HG03045 (cell line): ENCODE measurements around the gene MTUS2.

Experiments
- ATAC-seq: cut with Tn5 transposase; IDR thresholded peaks from one replicate; pipeline ENCODE4 v1.9.1; 2021; ENCODE audit warnings: mild to moderate bottlenecking, moderate library complexity; ENCODE audit not compliant: unreplicated experiment

The MTUS2 gene

DNA sequence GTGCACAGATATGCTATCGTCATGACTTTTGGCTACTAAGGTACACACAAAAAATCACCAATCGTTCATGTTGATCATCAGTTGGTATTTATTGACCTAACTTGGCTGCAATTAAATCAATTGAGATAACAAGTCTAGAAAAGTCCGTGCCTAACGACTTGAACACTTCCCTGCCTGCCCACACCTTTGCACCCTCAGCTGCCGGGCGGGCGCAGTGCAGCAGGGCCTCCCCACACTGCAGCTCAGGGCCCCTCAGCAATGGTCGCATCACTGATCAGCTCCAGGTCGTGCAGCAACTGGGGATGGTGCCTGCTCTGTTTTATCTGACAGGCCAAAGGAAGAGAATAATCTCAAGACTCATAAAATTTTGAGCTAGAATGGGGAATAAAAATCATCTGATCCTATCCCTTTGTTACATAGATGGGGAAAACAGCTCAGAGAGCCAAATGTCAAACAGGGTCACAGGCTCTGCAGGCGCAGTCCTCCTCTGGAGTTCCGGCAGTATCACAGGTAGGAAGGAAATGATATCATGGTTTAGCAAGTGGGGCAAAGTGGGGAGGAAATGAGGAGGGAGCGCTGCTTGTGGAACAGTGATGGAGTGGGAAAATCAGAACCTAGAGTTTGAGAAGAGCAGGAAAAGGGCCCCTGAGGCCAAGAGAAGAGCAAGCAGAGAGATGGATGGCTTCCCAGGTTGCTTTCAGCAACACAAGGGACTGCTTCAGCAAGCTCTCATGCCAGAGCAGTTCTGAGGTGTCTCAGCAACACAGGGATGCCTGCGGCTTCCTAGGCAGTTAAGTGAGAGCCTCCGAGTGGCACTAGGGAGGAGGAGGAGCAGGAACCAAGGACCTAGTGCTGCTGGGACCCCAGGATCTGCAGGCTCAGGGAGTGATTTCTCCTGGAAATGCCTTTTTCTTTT lies 717.9 kb downstream of the MTUS2 start:
- no peak for ATAC-seq

DNA sequence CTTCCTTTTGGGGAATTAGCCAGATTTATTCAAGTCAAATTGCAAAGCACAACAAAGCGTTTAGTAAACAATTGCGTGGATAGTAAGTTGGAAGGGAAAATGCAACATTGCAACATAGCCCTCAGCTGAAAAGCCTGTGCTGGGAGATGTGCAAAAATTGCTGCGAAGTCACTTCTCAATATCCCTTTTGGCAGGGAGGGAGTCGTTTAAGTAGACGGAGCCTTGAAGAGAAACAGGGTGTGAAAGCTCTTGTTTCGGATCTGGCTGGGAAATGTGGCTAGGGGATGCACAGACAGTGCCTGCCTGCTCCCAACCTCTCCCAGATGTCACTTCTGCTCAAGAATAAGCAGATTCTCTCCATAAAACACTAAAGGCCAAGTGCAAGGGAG lies 718.5 kb downstream of the MTUS2 start:
- ATAC-seq: no peak

DNA sequence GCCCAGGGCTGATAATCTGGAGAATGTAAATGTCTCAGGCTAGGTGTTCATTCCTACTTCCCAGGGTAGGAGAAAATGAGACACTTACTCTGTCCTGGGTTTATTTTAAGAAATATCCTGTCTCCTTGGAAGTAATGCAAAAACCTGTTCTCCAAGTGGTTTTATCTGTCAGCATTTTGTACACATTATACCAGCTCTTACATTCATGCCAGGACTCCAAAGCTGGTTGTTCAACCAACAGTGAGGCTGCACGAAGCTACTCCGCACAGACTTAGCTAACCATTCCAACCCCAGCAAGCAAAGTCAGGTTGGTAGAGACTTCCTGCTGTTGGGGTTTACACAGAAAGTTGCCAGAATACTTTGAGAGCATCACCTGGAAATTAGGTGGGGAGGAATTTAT lies 719.7 kb downstream of the MTUS2 start:
- no peak for ATAC-seq

DNA sequence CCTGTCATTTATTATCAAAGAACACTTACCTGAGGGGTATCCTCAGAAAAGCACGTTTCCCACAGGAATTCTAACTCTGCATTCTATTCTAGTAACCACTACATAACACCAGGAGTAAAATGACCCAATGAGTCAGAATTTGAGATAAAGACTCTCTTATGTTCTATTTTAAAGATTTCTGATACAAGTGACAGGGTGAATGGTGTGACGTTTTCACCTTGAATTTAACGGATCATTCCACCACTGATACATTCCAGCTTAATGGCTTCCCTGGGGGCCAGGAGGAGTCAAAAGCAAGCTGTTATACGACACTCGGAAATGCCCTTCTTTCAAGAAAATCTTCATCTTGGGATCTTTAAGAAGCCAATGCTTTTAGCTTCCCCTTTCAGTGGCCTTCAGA lies 720.2 kb downstream of the MTUS2 start:
- no peak for ATAC-seq

DNA sequence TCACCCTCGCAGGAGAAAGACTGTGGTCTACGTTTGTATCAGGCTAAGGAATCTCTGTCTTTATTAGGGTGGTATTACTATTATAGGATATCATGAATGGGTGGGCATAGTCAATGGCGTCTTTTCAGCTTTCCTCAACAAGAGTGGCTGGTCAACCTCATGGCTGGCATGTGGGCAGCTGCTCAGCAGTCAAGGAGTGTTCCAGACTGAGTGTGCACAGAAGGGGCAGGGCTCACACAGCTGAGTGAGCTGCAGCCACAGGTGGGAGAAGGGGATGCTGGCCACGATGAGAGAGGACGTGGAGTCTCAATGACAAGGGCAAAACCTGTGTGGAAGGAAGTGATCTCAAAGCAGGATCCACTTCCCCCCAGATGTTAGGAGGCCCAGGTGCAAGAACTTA lies 720.7 kb downstream of the MTUS2 start:
- ATAC-seq: no peak

DNA sequence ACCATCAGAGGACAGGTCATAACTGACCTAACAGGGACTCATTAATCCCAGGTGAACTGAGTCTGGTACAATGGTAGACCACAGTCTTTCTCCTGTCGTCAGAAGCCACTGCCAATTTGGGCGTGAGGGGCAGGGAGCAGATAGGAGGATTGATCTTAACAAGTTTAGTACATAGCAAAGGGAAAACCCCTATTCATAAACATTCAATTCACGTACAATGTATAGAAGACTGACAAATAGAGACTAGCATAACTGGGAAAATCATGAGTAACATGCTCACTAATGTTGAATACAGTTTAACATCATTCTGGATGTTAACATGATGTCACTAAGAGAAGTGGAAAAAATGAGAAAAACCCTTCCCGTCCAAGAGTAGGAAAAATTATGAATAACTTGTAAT lies 721.3 kb downstream of the MTUS2 start:
- no peak for ATAC-seq

DNA sequence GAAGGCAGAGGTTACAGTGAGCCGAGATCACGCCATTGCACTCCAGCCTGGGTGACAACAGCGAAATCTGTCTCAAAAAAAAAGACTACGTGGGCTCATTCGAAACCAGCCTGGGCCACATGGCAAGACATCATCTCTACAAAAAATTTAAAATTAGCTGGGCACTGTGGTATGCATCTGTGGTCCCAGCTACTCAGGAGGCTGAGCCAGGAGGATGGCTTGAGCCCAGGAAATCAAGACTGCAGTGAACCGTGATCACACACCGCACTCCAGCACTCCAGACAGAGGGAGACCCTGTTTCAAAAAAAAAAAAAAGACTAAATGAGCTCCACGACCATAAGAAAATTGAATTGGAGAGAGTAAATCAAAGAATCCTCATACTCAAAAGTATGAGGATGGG lies 722.2 kb downstream of the MTUS2 start:
- ATAC-seq: no peak

DNA sequence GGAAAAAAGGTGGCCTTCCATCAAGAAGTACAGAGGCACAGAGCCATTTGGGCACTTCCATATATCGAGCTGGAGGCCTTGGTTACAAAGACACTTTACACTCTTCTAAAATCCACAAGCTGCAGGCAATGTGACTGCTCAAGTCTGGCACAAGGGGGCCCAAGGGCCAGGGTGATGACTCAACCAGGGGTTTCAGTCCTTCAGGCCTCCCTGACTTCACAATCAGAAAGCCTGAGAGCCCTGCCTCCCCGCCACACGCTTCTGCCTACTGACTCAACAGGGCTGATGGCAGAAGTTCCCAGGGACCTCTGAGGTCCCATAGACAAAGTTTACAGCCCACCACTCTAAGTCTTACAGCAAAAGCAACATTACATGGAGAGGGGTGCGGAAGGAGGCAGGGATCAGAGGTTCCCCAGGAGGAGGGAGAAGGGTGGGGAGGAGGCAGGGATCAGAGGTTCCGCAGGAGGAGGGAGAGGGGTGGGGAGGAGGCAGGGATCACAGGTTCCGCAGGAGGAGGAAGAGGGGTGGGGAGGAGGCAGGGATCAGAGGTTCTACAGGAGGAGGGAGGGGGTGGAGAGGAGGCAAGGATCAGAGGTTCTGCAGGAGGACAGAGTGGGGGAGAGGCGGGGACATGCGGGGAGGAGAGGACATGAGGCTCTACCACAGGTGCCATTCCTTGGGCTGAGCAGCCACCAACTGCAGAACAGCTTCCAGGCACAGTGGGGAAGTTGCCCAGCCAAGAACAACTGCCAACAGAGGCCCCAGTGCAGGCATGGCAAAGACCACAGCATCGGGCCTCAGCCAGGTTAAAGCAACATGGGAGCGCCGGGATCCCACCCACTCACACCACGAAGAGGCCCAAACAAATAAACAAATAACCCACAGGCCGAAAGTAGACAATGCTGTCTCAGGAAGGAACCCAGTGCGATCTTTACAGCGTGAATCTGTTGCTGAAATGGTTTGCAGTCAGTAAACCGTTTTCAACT lies 723.4 kb downstream of the MTUS2 start:
- peak; percentile 96 for ATAC-seq

DNA sequence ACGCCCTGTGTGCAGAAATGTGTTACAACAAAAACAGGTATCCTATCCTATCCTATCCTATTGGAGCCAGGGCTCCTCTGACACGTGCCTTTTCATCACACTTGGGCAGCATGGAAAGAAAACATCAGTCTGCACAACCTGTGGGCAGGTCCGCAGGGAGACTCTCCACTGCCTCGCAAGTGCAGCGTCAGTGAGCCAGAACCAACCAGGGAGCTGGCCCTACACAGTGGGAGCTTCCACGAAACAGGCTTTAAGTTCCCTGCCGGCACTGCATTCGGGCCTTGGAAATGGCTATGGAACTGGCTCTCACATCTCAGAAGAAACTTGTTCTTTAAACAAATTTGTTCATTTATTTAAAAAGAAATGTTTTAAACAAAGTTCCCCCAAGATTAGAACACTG lies 725.8 kb downstream of the MTUS2 start:
- ATAC-seq: no peak

DNA sequence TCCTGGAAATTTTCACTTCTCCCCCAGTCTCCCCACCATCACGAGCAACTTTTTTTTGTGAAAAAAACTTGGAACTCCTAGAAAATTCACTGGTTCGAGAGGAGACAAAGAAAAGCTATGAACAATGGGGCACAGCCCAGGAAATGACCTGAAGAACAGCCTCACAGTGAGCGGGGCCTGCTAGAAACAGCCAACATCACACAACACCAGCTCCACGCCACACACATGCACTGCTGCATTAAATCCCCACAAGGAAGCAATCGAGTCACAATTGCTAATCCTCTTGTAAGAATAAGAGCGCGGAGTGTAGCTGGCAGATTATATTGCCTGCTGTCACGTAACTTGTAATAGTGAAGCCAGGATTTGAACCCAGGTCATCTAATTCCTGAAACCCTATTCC lies 726.5 kb downstream of the MTUS2 start:
- ATAC-seq: no peak

DNA sequence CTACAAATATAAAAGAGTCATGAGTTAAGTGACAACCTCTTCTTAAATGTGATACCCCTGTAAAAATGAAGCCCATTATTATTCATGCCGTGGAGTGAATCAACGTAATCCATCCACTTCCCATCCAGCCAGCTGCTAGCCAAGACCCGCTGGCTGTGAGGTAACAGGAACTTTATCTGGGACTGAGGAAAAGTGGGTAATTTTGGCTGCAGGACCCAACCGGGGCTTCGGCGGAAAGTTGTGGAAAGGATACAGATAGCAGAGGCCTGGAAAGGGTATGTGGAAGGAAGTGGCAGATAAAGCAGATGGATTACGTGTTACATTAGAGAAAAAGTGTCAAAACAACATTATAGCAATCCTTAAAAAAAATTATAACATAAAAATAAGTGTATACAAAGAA lies 727.0 kb downstream of the MTUS2 start:
- ATAC-seq: no peak

DNA sequence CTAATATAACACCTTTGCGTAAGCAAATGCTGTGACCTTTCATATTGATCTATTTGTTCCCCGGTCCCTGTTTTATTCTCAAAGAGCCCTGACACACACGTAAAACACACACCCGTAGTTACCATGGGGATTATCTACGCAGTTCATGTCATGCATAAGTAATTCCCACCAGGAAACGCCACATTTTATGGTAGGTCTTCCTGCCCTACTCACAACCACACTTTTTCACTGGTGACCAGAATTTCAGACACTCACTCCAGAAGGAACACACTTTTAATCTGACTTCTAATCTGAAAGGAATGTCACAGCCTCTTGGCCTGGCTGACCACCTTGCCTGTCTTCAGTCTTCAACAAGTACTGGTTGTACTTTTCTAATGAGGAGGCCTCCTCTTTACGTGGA lies 728.6 kb downstream of the MTUS2 start:
- no peak for ATAC-seq

DNA sequence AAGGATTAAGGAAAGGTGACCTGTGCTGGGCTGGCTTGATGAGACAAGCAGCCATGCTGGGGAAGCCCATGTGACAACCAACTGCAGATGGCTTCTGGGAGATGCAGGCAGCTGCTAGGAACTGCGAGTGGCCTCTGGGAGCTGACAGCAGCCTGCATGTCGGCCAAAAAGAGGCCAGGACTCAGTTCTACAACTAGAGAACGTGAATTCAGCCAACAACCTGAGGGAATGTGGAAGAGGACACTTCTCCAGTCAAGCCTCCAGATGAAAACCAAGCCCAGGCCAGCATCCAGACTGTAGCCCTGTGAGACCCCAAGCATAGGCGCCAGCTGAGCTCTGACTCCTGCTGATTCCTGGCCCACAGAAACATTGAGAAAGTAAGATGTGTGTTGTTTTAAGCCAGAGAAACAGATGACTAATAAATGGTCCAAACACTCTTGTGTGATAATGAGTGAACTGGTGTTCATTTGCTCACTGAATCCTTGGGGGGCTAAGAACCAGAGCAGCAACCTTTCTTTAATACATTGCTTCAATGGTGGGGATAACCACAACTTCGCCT lies 730.4 kb downstream of the MTUS2 start:
- ATAC-seq: no peak

DNA sequence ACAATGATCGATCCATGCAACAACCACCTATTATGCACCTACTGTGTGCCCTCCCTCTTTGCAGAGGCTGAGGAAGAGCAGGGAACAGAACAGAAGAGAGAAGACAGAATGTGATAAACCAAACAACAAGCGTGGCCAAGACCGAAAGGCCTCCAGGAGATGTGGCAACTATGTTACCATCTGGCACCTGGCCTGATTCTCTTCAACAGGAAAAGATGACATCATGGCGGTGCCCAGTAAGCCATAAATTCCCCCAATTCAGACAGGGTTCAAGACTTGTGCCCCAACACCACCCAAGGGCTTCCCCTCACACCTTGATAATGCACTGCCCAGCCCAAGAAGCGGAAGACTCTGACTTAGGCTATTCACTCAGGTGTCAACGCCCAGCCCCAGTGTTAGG lies 731.1 kb downstream of the MTUS2 start:
- no peak for ATAC-seq
